A204.1 (cell line): Measurements from ENCODE around the gene DSCAM.
"Not testable (repeated sequence)": the region's sequence is repeated elsewhere in the genome, so short reads cannot be mapped to it uniquely, and the experiment has no call there.

Experiments
- FAIRE-seq: peaks from 2 replicates; lab custom pipeline; 2012; peaks lifted over from hg19 to GRCh38; lab: Jason Lieb, UNC

Gene DSCAM, protein sequence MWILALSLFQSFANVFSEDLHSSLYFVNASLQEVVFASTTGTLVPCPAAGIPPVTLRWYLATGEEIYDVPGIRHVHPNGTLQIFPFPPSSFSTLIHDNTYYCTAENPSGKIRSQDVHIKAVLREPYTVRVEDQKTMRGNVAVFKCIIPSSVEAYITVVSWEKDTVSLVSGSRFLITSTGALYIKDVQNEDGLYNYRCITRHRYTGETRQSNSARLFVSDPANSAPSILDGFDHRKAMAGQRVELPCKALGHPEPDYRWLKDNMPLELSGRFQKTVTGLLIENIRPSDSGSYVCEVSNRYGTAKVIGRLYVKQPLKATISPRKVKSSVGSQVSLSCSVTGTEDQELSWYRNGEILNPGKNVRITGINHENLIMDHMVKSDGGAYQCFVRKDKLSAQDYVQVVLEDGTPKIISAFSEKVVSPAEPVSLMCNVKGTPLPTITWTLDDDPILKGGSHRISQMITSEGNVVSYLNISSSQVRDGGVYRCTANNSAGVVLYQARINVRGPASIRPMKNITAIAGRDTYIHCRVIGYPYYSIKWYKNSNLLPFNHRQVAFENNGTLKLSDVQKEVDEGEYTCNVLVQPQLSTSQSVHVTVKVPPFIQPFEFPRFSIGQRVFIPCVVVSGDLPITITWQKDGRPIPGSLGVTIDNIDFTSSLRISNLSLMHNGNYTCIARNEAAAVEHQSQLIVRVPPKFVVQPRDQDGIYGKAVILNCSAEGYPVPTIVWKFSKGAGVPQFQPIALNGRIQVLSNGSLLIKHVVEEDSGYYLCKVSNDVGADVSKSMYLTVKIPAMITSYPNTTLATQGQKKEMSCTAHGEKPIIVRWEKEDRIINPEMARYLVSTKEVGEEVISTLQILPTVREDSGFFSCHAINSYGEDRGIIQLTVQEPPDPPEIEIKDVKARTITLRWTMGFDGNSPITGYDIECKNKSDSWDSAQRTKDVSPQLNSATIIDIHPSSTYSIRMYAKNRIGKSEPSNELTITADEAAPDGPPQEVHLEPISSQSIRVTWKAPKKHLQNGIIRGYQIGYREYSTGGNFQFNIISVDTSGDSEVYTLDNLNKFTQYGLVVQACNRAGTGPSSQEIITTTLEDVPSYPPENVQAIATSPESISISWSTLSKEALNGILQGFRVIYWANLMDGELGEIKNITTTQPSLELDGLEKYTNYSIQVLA (N-terminal part only)

DNA sequence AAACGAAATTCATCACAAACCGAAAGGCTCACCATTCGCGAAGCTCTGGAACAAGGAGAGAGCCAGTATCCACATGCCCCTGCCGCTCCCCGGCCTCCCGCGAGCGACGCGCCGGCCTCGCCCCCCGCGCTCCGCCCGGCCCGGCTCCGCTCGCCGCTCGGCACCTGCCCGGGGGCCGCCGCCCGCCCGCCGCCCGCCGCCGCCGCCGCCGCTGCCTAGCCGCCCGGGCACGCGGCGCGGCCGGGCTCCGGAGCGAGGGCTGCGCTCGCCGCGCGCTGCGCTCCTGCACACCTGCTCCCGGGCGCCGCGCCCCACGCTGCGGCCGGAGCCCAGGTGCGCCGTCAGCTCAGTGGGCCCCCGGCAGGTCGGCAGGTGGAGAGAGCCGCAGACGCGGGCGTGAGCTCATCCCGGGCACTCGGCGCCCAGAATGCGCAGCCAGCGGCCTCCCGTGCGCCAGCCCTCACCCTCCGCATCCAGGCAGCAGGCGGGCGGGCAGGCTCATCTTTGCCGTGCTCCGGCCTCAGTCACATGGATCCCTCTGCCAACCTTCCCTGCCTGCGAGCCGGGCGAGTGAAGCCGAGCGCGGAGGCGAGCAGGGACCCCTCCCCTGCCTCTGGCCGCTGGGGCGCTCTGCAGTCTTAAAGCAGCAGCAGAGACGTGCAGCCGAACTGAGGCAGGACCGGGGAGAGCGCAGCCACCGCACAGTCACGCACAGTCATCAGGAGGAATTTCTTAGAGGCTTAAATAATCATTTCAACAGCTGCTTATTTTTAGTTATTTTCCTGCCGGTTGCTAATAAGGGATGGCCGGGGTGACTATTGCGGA, at the start of gene DSCAM:
DSCAM (minus strand) TSS at position 572 of the 825 bp plus-strand sequence; CDS start at position 75, 497 bp downstream.
- FAIRE-seq: no peak

DNA sequence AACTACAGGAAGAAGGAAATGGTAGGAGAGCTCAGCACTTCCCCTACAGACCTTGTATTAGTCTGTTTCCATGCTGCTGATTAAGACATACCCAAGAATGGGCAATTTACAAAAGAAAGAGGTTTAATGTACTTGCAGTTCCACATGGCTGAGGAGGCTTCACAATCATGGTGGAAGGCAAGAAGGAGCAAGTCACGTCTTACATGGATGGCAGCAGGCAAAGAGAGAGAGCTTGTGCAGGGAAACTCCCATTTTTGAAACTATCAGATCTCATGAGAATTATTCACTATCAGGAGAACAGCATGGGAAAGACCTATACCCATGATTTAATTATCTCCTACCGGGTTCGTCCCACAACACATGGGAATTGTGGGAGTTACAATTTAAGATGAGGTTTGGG, 48.7 kb upstream of the DSCAM start:
- FAIRE-seq: not testable (repeated sequence)

DNA sequence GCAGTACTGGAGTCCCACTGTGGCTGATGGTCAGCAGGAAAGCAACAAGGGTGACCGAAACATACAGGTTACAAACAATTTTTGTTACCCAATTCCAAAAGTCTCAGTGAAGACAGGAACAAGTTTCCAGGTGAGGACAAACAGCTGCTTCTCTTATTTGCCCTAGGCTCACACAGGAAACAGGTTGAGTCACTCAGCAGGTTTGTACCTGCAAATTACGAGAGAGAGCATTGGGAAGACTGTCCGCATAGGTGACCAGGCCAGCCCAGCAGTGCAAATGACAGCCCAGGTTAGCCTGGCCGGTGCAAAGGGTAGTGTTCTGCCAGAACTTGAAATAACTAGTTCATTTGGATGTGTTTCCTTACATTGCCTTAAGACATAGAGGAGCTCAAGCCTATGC, 40.0 kb upstream of the DSCAM start:
- FAIRE-seq: no peak

DNA sequence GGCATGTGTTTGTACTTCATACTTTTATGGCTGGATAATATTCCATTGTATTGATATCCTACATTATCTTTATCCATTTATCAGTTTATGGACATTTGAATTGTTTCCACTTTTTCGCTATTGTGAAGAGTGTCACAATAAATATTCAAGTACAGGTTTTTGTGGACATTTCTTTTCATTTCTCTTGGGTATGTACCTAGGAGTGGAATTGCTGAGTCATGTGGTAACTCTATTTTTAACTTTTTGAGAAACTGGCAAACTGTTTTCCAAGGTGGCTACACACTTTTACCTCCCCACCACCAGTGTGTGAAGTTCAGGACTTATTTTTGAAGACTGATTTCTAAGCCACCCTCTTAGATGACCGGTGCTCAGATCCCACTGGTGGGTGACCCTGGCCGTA, 39.0 kb upstream of the DSCAM start:
- no peak for FAIRE-seq

DNA sequence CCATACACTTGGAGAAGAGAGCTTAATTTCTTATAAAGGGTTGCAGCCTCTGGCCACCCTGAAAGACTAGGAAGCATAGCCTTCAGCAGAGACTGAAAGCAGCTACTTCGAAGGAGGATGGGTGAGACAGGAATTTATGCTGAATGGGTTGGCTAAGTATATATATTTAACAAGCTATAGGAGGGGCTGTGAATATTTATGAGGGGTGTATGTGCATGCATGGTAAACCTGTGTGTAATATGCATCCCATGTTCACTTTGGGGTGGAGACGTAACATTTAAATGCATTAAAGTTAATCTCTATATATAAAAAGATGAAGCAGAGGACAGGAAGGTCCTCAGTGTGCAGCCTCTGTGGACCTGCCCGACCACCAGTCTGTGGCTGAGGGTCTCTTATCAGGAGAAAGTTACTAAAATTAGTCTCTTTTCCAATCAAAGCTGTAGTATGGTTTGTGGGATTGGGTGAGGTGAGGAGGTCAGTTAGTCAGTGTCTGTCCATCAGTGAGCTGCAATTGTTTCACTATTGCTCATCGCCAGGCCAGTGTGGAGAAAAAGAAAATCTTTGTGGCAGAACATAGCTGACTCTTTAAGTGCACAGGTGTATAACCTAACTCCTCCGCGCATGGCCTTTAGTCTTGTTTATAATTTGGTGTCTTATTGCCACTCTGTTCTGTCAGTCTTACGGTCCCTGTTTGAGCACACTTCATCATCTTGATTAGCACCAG, 35.4 kb upstream of the DSCAM start:
- FAIRE-seq: no peak

DNA sequence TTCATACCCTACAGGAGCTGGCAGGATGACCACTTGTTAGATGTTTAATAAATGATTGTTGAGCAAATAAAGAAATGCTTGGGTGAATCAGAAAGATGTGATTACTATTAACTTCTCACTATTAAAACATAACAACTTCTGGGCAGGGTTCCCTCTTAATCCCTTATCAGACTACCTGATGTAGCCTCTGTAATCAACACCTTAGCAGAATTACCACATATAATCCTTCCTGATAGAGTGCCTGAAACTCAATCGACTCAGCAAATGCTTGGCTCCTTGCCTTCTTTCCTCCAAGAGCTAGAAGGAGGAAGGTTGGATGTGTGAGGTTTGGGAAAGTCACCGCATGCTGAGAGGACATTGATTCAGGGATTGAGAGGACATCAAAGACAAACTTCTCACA, 34.8 kb upstream of the DSCAM start:
- FAIRE-seq: no peak

DNA sequence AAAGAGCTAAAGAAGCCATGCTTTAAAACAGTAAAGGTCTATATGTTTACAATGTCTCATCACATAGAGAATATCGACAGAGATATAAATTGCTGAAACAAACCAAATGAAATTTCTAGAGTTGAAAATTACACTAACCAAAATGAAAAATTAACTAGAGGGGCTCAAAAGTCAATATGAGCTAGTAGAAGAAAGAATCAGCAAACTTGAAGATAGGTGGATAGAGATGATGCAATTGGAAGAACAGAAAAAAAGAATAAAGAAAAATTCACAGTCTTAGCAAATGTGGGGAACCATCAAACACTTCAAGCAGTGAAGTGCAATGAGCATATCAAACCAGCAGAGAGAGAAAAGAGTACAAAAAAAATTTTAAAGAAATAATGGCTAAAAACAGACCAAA, 24.1 kb upstream of the DSCAM start:
- no peak for FAIRE-seq

DNA sequence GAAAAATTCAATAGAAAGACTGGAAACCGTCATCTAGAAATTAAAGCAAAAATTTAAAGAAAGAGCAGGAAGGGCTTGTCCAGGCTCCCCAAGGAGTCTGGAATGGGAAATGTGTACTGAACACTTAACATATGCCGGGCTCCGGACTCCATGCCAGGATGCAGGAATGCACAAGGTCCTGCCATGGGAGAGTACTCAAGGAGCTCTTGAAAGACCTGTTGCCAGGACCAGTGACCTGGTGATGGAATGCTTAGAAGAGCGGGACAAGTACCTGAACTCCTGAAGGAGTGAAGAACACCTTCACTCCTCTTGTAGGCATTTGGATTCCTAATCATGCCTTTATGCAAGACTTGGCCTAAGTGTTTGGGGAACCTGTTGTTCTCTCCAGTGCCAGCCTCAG, 16.9 kb upstream of the DSCAM start:
- no peak for FAIRE-seq

DNA sequence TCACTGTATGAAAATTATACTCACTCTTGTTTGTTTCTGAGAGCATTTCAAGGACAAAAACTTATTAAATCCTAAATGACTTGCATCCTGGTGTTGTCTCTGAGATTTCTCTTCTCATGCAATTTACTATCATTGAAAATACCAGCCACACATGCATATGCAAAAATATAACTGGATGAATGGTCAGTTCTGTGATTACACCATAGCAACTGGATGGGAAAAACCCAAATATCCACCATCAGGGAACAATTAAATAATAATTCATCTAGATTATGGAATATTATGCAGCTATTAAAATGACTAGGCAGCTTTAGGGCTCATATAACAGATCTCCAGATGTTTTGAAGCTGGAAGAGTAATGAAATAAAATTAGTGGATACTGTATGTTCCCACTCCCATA, 11.6 kb upstream of the DSCAM start:
- FAIRE-seq: no peak

DNA sequence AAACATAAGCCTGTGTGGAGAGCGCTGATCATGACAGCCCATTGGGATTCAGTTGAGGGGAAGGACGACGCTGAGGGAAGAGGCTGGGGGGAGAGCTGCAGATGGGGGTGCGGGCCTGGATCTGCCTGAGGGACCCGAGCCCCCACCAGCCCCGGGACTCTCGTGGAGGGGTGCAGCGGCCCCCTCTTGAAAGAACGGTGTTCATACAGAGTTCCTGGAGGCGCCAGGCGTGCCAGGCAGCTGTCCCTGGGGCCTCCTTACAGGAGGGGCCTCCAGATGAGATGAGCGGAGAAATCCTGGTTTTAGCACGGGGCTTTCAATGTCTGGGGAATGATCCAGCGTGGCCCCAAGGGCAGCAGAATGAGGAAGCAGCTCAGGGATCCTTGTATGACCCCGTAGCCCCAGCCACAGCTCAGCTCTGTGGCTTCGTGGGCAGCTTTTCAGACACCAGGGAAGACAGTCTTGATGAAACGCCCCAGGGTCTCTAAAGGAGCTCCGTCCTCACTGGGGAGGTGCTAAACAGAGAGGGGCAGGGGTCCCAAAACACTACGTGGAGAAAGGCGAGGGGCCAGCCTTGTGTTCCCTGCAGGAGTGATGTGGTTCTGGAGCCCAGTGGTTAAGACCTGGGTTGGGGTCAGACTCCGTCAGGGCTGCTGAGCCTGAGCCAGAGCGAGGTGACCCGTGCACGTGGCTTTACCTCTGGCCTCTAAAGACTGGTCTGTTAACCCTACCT, 7.2 kb upstream of the DSCAM start:
- no peak for FAIRE-seq

DNA sequence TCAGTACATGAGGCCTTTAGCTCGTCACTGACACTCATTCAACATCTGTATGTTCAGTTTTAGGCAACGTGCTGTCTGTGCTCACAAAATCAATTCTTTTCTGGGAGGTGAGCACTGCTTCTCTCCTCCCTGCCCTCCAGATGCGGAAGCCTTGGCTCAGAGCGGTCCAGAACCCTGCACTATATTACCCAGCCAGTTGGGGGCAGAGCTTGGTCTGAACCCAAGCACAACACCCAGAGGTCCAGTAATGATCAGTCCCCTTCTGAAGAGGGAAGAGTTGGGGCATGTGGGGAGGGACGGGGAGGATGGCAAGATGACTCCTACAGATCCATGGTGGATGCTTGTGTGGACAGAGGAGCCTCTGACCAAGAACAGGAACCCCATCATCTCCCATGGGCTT, 5.6 kb upstream of the DSCAM start:
- FAIRE-seq: no peak

DNA sequence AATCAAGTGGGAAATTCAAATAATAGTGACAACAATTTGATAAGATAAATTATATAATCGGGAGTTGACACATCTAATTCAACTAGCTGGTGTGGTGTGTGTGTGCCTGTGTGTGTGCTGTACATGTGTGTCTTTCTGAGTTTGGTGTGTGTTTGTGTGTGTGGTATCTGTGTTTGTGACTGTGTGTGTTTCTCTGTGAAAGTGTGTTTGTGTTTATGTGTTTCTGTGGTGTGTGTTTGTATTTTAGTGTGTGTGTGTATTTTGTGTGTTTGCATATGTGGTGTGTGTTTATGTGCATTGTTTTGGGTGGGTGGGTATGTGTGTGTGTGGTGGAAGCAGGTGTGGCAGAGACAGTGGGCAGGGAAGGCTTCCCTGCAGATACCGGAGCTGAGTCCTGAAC, 4.8 kb upstream of the DSCAM start:
- FAIRE-seq: no peak

DNA sequence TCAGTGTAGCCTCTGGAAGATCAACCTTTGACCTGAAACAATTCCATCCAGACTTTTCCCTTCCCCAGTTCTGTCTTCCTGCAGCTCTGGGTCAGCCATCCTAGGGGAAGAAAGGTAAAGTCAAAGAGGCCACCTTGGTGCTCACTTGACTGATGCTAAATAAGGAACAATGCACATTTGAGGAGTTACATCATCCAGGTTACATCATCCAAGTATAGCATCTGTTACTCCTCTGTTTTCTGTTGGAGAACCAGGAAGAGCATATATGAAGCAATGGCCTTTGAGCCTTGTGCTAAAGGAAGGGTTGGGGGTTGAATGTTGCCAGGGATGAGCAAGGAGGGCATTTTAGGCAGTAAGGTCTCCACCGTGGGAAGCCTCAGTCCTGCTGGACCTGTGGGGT, 3.1 kb upstream of the DSCAM start:
- no peak for FAIRE-seq

DNA sequence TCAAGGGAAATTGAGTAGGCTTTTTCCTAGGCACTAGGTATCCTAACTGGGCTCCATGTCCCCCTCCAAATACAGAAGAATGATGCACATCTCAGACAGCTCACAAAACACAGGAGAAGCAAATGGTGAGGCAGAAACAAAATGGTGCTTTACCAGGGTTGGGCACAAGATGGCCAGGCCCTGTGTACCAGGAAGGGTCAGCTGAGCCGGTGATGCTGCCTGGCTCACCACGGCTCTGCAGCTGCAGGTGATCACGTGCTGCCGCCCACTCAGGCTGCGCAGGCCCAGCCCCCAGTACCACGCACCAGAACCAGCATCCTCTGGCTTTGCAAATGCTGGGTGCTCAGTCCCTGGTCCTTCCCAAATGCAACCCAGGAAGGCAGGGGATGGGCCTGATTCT, 993 bp upstream of the DSCAM start:
- no peak for FAIRE-seq

DNA sequence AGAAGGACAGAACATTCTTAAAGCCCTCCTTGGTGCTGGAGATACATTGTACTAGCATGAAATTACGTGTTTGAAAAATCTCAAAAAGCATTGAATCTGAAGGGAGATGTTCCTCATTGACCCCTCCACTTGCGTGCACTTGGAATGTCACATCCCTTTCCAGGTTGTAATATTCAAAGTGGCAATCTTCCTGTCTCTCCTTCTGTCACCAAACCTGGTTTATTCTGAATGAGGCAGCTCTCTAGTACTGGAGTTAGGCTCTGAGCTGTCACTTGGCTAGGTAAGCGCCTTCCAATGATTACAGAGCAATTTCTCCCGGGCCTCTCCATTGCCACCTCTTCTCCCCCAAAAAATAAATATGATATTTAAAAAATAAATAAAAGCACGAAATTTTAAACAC, 855 bp downstream of the DSCAM start:
- FAIRE-seq: no peak

DNA sequence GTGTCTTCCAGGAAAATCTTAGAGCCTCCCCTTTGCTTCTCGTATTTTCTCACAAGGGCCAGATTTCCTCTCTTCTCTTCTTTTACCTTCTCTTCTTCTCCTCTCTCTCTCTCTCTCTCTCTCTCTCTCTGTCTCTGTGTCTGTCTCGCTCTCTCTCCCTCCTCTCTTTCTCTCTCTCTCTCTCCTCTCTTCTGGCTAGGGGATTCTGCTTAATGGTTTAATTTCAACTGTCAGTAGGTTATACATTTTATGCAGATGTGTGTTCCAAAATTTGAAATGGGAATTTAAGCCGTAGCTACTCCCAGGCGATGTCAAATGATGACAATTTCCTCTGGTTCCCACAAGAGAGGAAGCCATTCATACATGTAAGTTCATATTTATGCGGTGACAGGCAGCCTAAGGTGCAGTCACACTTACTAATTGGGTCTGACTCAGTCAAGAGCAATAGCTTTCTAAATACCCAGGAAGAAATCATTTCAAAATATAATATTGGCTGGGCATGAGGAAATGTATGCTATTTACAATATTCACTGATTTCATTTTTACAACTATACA, 1.4 kb downstream of the DSCAM start:
- FAIRE-seq: no peak

DNA sequence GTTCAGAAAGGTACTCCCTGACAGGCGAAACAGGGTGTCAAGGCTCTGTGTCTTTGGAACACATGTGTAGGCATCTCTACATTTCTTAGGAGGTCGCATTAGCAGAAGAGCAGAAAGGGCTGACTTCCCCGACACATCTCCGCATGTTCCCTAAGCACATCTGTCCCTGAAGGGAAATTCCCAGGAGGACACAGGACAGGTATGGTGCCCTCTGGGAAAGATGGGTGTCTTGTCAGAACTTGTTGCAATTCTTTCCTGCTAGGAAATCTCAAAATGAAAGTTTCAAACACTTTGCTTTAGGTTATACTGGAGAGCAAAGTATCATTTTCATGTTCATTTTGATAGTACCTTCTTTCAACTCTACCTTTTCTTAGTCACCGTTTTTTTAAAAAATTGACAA, 2.0 kb downstream of the DSCAM start:
- FAIRE-seq: no peak

DNA sequence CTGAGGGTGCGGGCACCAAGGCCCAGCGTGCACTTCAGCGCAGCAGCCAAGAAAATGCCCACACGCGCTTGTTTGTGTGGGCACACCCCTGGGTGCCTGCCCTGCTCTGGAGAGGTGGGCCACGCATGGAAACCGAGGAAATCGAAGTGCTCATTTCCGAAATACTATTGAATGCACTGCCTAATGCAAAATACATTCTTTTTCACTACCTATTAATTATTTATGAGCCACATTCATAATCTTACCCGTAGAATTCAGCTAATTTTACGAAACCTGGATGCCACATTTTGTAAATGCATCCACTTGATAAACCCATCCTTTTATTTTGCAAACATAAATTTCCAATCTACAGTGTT, 4.8 kb downstream of the DSCAM start:
- FAIRE-seq: no peak

DNA sequence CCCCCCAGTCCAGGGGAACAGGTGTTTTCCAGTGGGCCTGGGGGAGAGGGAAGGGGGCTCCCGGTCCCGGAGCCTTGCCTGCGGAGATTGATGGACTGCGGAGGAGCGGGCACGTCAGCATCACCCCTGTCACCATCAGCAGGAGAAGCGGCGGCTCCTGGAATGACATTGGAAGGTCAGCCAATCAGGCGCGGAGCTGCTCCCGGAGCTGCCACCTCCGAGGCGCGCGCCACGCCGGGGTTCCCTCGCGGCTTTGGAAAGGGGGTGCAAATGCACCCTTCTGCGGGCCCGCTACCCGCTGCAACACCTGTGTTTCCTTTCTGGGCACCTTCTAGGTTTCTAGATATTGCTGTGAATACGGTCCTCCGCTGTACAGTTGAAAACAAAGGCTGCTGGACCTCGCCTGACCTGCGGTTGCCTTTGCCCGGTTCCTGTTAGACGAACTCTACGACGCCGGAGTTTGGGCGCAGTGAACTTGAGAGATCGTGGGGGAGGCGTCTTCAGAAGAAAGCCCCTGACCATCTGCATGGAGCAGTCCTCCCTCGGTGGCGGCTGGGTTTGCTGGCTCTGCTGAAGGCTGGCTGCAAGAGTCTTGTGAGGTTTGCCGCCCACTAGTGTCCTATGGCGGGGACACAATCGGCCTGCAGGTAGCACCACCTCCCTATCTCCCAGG, 5.3 kb downstream of the DSCAM start:
- FAIRE-seq: no peak
